Skeletal muscle tissue (tissue), 4 donors: Measurements from ENCODE around the gene VCAM1. TPM values are rescaled to one million over a fixed set of nuclear protein-coding genes. Genes with fewer than 3 reads are reported as not detected.

Experiments
- H3K27ac ChIP-seq: one replicate; pipeline ENCODE4 v1.7.0; 2013; ENCODE audit warnings: mild to moderate bottlenecking, low read depth, low read length, inconsistent platforms
- H3K27me3 ChIP-seq, 3 donors: one replicate each; pipeline ENCODE4 v1.7.0; 2013; ENCODE audit warnings: low read length in 3 of 3; ENCODE audit not compliant: control insufficient read depth in 3 of 3, insufficient read depth in 3 of 3
- H3K36me3 ChIP-seq, 3 donors: one replicate each; pipeline ENCODE4 v1.7.0; 2013; ENCODE audit warnings: low read length in 3 of 3; ENCODE audit not compliant: control insufficient read depth in 3 of 3, insufficient read depth in 3 of 3
- H3K4me1 ChIP-seq, 3 donors: one replicate each; pipeline ENCODE4 v1.7.0; 2013; ENCODE audit warnings: low read length in 3 of 3, mild to moderate bottlenecking in 3 of 3; ENCODE audit not compliant: control insufficient read depth in 3 of 3, insufficient read depth in 3 of 3
- H3K4me3 ChIP-seq, 3 donors: one replicate each; pipeline ENCODE4 v1.7.0; 2013; ENCODE audit warnings: low read length in 3 of 3
- H3K9ac ChIP-seq, 3 donors: one replicate each; pipeline ENCODE4 v1.7.0; 2013; ENCODE audit warnings: low read length in 3 of 3, mild to moderate bottlenecking in 3 of 3, moderate library complexity in 2 of 3, low read depth in 1 of 3
- H3K9me3 ChIP-seq, 3 donors: one replicate each; pipeline ENCODE4 v1.7.0; 2013; ENCODE audit warnings: low read length in 3 of 3; ENCODE audit not compliant: control insufficient read depth in 3 of 3
- total RNA-seq: library from RNA; depleted of rRNA; stranded (reverse); fragments of >200 nt; gene quantifications from one replicate; pipeline ENCODE4 v1.2.3, GENCODE V29; 2014
- donor health status: Osteomylitis.

VCAM1 gene
- total RNA-seq, 1 donor from 2014 or later = 26.1 TPM

DNA sequence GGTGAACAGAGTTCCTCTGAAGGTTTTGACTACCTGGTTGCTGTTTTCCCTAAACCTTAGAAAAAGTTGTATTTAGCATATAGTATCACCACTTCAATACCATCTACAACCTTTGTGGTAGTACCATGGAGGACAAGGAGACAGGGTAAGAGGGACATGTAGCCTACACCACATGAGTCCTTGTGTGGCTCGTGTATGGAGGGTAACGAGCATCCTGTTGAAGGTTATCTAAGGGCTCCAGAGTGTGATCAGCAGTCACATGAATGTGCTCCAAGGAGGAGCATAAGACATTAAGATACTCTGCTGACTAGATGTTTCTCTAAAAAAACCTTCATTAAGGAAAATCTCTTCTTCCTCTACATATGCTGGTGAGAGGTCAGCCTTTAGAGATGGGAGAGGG is 67.3 kb downstream of the VCAM1 start:
- Histone ChIP-seq H3K27ac (no peak overlapping the region), H3K9me3 (no peaks in the 10 kb centered on the region), H3K4me1 (no peaks in the 10 kb centered on the region), H3K36me3 (no peaks in the 10 kb centered on the region), H3K9ac (no peak overlapping the region), H3K4me3 (no peak overlapping the region), H3K27me3 (no peaks in the 10 kb centered on the region)

Other genes starting within 250 kb of the VCAM1 start
- gene GPR88, start 181.6 kb upstream of the VCAM1 start, total RNA-seq = under 0.01 TPM
- gene EXTL2, start 175.1 kb downstream of the VCAM1 start, total RNA-seq = 20.4 TPM
- gene SLC30A7, start 176.3 kb downstream of the VCAM1 start, total RNA-seq = 13.0 TPM